A549 (cell line): ENCODE results near the gene MBNL2. TPM values are rescaled to one million over a fixed set of nuclear protein-coding genes. Genes with fewer than 3 reads are reported as not detected.

Experiments used
- ATAC-seq, 2 experiments: fragments of 200-7000 bp in 1 of 2; fragments of >200 bp in 1 of 2; cut with Nextera tagmentation in 1 of 2; cut with Tn5 transposase in 1 of 2; 3 replicates each; pipeline versions ENCODE4 v1.8.0 to v1.9.1; 2018 to 2020; ENCODE audit warnings: mild to moderate bottlenecking in 1 of 2, moderate library complexity in 1 of 2
- CTCF ChIA-PET: fragments of 300-600 bp; sonication (Branson Sonifier 250); formaldehyde crosslinking; extraction: SDS; loops from one replicate; lab custom pipeline; 2021; ENCODE audit warnings: antibody characterized with exemption, inconsistent platforms; lab: Yijun Ruan, JAX
- POLR2A ChIA-PET: fragments of 350-600 bp; formaldehyde crosslinking; extraction: SDS; loops from one replicate; lab custom pipeline; 2021; ENCODE audit warnings: antibody characterized with exemption, inconsistent platforms; lab: Yijun Ruan, JAX
- DNase-seq, 2 experiments: peaks; one replicate each; pipeline versions ENCODE4 v3.0.0 to v3.0.0-alpha.2; 2011 to 2016; ENCODE audit warnings: low read depth in 1 of 2, low spot score in 1 of 2
- FAIRE-seq: peaks from 2 replicates; lab custom pipeline; 2011; peaks lifted over from hg19 to GRCh38; lab: Jason Lieb, UNC
- H3K27ac ChIP-seq, 2 experiments: fragments of >200 bp; sonication (Bioruptor Twin); formaldehyde crosslinking; 3 replicates each; pipeline ENCODE4 v1.5.1; 2016 to 2017
- H3K4me1 ChIP-seq: fragments of >200 bp; sonication (Bioruptor Twin); formaldehyde crosslinking; 3 replicates; pipeline ENCODE4 v1.6.1; 2016
- H3K4me2 ChIP-seq: fragments of >200 bp; sonication (Bioruptor Twin); formaldehyde crosslinking; 3 replicates; pipeline ENCODE4 v1.6.1; 2016
- H3K4me3 ChIP-seq: fragments of >200 bp; sonication (Bioruptor Twin); formaldehyde crosslinking; 3 replicates; pipeline ENCODE4 v1.5.1; 2016
- H3K9me3 ChIP-seq: fragments of >200 bp; sonication (Bioruptor Twin); formaldehyde crosslinking; 3 replicates; pipeline ENCODE4 v1.6.1; 2016
- CHD4 ChIP-seq: fragments of 200-600 bp; sonication (generic); IDR thresholded peaks from 2 replicates; pipeline ENCODE4 v1.6.1; 2016; ENCODE audit warnings: antibody characterized with exemption, mild to moderate bottlenecking, borderline replicate concordance
- EHF ChIP-seq: fragments of 250-450 bp; sonication (Bioruptor Pico); IDR thresholded peaks from 2 replicates; pipeline ENCODE4 v1.5.0; 2020; ENCODE audit warnings: mild to moderate bottlenecking
- HEYL ChIP-seq: fragments of 250-450 bp; sonication (Bioruptor Pico); IDR thresholded peaks from 2 replicates; pipeline ENCODE4 v1.8.0; 2021; ENCODE audit warnings: mild to moderate bottlenecking, moderate library complexity
- JUN ChIP-seq, 2 experiments: fragments of >200 bp; sonication (Bioruptor Twin); formaldehyde crosslinking; IDR thresholded peaks; 2 replicates in 1 of 2; 3 replicates in 1 of 2; pipeline ENCODE4 v1.6.1; 2016 to 2017
- MAFK ChIP-seq: fragments of 450-650 bp; IDR thresholded peaks from 2 replicates; pipeline ENCODE4 v1.6.1; 2014; ENCODE audit not compliant: partially characterized antibody
- MYC ChIP-seq: IDR thresholded peaks from 2 replicates; pipeline ENCODE4 v1.6.1; 2012; ENCODE audit warnings: mild to moderate bottlenecking, inconsistent platforms, low read length, improper control_type of control experiment, borderline replicate concordance
- NFE2L2 ChIP-seq: fragments of 150-350 bp; conservative IDR thresholded peaks from 2 replicates; pipeline ENCODE4 v1.6.1; 2014; ENCODE audit warnings: low read length
- NPAS2 ChIP-seq: fragments of 250-450 bp; sonication (Bioruptor Pico); IDR thresholded peaks from 2 replicates; pipeline ENCODE4 v1.8.0; 2022; ENCODE audit warnings: mild to moderate bottlenecking, moderate library complexity, borderline replicate concordance
- PHF8 ChIP-seq: fragments of 200-600 bp; sonication (generic); IDR thresholded peaks from 2 replicates; pipeline ENCODE4 v1.6.1; 2016; ENCODE audit warnings: low read depth, mild to moderate bottlenecking, antibody characterized with exemption, moderate library complexity, borderline replicate concordance
- POLR2A ChIP-seq: IDR thresholded peaks from 2 replicates; pipeline ENCODE4 v1.6.1; 2012; ENCODE audit warnings: mild to moderate bottlenecking, low read length
- RFX5 ChIP-seq: fragments of 450-650 bp; IDR thresholded peaks from 2 replicates; pipeline ENCODE4 v1.7.1; 2014; ENCODE audit warnings: antibody characterized with exemption, mild to moderate bottlenecking, moderate library complexity
- SMC3 ChIP-seq: fragments of >200 bp; sonication (Bioruptor Twin); formaldehyde crosslinking; IDR thresholded peaks from 3 replicates; pipeline ENCODE4 v1.6.1; 2018; ENCODE audit warnings: inconsistent platforms
- SREBF2 ChIP-seq: fragments of 450-650 bp; IDR thresholded peaks from 2 replicates; pipeline ENCODE4 v1.6.1; 2014; ENCODE audit warnings: mild to moderate bottlenecking, moderate library complexity
- TP53 ChIP-seq: fragments of 250-450 bp; sonication (Bioruptor Pico); IDR thresholded peaks from 2 replicates; pipeline ENCODE4 v1.5.0; 2021; ENCODE audit warnings: mild to moderate bottlenecking, moderate library complexity
- ZFP36 ChIP-seq: fragments of 450-650 bp; IDR thresholded peaks from 2 replicates; pipeline ENCODE4 v1.6.1; 2014; ENCODE audit warnings: borderline replicate concordance; ENCODE audit not compliant: partially characterized antibody
- WGBS: methylation state at CpG from one replicate; pipeline ENCODE4 v1.1.6; 2017; ENCODE audit errors: missing lambda C conversion rate; 5-methylcytosine and 5-hydroxymethylcytosine counted together
- polyA plus RNA-seq, 4 experiments: library from polyadenylated mRNA; depleted of rRNA in 3 of 4; stranded (reverse); fragments of >200 nt; fragmentation: RNase III in 1 of 4; extraction: RNeasy Plus Mini Kit Qiagen cat#74134 plus additional on column Dnase treatment in 1 of 4; gene quantifications; 2 replicates in 3 of 4; 3 replicates in 1 of 4; pipeline ENCODE4 v1.2.3, GENCODE V29; 2011 to 2017
- TF ChIP-seq, protein P1 (sequence below): IDR thresholded peaks from 2 replicates; pipeline ENCODE4 v1.6.1; 2012
- TF ChIP-seq, protein P2 (sequence below): fragments of 450-650 bp; IDR thresholded peaks from 2 replicates; pipeline ENCODE4 v1.6.1; 2014; ENCODE audit warnings: antibody characterized with exemption
- TF ChIP-seq, protein P3 (sequence below): IDR thresholded peaks from 2 replicates; pipeline ENCODE4 v1.6.1; 2012; ENCODE audit warnings: low read depth, borderline replicate concordance
- TF ChIP-seq, protein P4 (sequence below): fragments of 250-450 bp; sonication (Bioruptor Pico); IDR thresholded peaks from 2 replicates; pipeline ENCODE4 v1.5.0; 2020; ENCODE audit warnings: low read depth, mild to moderate bottlenecking, moderate library complexity
- TF ChIP-seq, protein P5 (sequence below): IDR thresholded peaks from 2 replicates; pipeline ENCODE4 v1.6.1; 2012
- TF ChIP-seq, protein P6 (sequence below): fragments of 200-600 bp; sonication (generic); IDR thresholded peaks from 2 replicates; pipeline ENCODE4 v1.6.1; 2016; ENCODE audit warnings: antibody characterized with exemption, mild to moderate bottlenecking, moderate library complexity

MBNL2 gene
- polyA plus RNA-seq, 2 of the 4 experiments (the other 2 are of a cell fraction): 18.7 to 20.6 TPM

DNA sequence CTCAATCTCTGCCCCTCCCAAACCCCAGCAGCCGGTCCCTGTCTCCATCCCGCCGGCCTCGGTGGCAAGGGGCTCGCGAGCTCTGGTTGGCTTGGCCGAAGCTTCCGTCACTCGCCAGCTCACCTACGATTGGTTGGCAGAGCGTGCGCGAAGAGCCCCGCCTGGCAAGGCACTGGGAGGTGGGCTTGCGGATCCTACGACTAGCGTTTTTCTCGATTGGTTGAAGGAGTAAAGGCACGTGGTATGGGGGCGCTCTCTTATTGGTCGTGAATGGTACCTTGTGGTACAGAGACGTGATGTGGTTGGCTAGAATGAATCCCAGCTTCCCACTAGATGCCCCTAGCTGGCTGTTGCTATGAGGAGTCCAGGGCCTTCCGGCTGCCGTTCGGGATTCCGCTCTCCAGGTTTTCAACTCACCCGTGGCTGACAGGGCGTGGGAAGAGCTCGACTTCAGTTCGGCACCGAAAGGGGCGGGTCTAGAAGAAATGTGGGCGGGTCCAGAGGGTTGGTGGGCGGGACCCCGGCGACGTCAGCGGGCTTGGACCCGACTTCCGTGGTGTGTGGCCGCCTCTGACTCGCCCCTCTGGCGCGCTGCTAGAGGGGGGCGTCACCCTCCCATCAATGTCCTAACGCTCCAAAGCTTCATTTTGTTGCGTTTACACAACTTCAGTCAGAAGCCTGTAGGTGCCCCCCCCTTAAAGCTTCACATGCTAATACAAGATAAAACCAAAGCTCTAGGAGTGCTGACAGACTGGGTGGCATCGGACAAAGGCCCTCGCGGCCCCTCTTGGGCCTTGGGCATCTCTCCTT lies 211.0 kb downstream of the MBNL2 start:
- H3K4me3 ChIP-seq: peak overlapping the region; percentile 89
- peaks cover 18% of the 10 kb centered on the region; the same call in 1 of the 3 replicates for H3K4me1 ChIP-seq
- H3K4me2 ChIP-seq: peak overlapping the region; percentile 87
- ATAC-seq (peak; percentile 92 to 96), FAIRE-seq (no peak), DNase-seq (peak; percentile 76 to 99)
- TF ChIP-seq NFE2L2 (no peak), RFX5 (peak; percentile 99), MAFK (no peak), JUN (IDR thresholded peaks at IDR 0.05) (no peak; a peak in 2 of 5 replicates), EHF (no peak), CHD4 (no peak), NPAS2 (CRISPR knock-in tag) (no peak), HEYL (CRISPR knock-in tag) (no peak), SMC3 (no peak), TP53 (CRISPR knock-in tag) (no peak), ZFP36 (no peak), PHF8 (peak; percentile 71), MYC (0 out of 2 replicates have a peak, but pooled peaks have one; percentile 48), SREBF2 (no peak), POLR2A (peak; percentile 17; the same call in 1 of the 2 replicates)
- TF ChIP-seq, protein P1, sequence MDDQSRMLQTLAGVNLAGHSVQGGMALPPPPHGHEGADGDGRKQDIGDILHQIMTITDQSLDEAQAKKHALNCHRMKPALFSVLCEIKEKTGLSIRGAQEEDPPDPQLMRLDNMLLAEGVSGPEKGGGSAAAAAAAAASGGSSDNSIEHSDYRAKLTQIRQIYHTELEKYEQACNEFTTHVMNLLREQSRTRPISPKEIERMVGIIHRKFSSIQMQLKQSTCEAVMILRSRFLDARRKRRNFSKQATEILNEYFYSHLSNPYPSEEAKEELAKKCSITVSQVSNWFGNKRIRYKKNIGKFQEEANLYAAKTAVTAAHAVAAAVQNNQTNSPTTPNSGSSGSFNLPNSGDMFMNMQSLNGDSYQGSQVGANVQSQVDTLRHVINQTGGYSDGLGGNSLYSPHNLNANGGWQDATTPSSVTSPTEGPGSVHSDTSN: no peak
- TF ChIP-seq, protein P2, sequence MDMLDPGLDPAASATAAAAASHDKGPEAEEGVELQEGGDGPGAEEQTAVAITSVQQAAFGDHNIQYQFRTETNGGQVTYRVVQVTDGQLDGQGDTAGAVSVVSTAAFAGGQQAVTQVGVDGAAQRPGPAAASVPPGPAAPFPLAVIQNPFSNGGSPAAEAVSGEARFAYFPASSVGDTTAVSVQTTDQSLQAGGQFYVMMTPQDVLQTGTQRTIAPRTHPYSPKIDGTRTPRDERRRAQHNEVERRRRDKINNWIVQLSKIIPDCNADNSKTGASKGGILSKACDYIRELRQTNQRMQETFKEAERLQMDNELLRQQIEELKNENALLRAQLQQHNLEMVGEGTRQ: peak; percentile 96
- TF ChIP-seq, protein P3, sequence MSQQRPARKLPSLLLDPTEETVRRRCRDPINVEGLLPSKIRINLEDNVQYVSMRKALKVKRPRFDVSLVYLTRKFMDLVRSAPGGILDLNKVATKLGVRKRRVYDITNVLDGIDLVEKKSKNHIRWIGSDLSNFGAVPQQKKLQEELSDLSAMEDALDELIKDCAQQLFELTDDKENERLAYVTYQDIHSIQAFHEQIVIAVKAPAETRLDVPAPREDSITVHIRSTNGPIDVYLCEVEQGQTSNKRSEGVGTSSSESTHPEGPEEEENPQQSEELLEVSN: peak; percentile 39; the same call in 1 of the 2 replicates
- TF ChIP-seq, protein P4, sequence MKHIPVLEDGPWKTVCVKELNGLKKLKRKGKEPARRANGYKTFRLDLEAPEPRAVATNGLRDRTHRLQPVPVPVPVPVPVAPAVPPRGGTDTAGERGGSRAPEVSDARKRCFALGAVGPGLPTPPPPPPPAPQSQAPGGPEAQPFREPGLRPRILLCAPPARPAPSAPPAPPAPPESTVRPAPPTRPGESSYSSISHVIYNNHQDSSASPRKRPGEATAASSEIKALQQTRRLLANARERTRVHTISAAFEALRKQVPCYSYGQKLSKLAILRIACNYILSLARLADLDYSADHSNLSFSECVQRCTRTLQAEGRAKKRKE (CRISPR knock-in tag): no peak
- TF ChIP-seq, protein P5, sequence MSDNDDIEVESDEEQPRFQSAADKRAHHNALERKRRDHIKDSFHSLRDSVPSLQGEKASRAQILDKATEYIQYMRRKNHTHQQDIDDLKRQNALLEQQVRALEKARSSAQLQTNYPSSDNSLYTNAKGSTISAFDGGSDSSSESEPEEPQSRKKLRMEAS: peak; percentile 41
- TF ChIP-seq, protein P6, sequence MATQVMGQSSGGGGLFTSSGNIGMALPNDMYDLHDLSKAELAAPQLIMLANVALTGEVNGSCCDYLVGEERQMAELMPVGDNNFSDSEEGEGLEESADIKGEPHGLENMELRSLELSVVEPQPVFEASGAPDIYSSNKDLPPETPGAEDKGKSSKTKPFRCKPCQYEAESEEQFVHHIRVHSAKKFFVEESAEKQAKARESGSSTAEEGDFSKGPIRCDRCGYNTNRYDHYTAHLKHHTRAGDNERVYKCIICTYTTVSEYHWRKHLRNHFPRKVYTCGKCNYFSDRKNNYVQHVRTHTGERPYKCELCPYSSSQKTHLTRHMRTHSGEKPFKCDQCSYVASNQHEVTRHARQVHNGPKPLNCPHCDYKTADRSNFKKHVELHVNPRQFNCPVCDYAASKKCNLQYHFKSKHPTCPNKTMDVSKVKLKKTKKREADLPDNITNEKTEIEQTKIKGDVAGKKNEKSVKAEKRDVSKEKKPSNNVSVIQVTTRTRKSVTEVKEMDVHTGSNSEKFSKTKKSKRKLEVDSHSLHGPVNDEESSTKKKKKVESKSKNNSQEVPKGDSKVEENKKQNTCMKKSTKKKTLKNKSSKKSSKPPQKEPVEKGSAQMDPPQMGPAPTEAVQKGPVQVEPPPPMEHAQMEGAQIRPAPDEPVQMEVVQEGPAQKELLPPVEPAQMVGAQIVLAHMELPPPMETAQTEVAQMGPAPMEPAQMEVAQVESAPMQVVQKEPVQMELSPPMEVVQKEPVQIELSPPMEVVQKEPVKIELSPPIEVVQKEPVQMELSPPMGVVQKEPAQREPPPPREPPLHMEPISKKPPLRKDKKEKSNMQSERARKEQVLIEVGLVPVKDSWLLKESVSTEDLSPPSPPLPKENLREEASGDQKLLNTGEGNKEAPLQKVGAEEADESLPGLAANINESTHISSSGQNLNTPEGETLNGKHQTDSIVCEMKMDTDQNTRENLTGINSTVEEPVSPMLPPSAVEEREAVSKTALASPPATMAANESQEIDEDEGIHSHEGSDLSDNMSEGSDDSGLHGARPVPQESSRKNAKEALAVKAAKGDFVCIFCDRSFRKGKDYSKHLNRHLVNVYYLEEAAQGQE: no peak
- no peaks in the 10 kb centered on the region for H3K9me3 ChIP-seq
- WGBS: 1% methylated on average over 31 of the region's 50 CpGs
- CTCF ChIA-PET: interaction anchor here (1.1 kb wide), 1 partner anchor 35 kb away, joined by 4 read pairs; no protein-coding TSS in a partner anchor
- peak overlapping the region; percentile 93 to 98 for H3K27ac ChIP-seq
- POLR2A ChIA-PET: interaction anchor here (0.6 to 1.7 kb wide), 10 partner anchors 10 to 367 kb away, joined by 3 to 5 read pairs (median 4); no protein-coding TSS in a partner anchor
